Progenitor cell of endocrine pancreas (in vitro differentiated cells): Measurements from ENCODE around the gene TMEM120B. TPM values are rescaled to one million over a fixed set of nuclear protein-coding genes. Genes with fewer than 3 reads are reported as not detected.

Source experiments
- DNase-seq: peaks from one replicate; pipeline ENCODE4 v3.0.0; 2021; ENCODE audit warnings: low spot score; ENCODE audit not compliant: unreplicated experiment
- H3K27ac Mint-ChIP-seq: 2 replicates; pipeline ENCODE4 v1.8.0; 2021; ENCODE audit warnings: mild to moderate bottlenecking, moderate library complexity, mixed read lengths
- H3K27me3 Mint-ChIP-seq: 2 replicates; pipeline ENCODE4 v1.8.0; 2021; ENCODE audit warnings: mixed read lengths
- H3K36me3 Mint-ChIP-seq: 2 replicates; pipeline ENCODE4 v1.8.0; 2022; ENCODE audit warnings: mixed read lengths; ENCODE audit not compliant: insufficient read depth
- H3K4me1 Mint-ChIP-seq: 2 replicates; pipeline ENCODE4 v1.8.0; 2021; ENCODE audit warnings: low read depth, mixed read lengths
- H3K4me3 Mint-ChIP-seq: 2 replicates; pipeline ENCODE4 v1.8.0; 2021; ENCODE audit warnings: low read depth, mild to moderate bottlenecking, moderate library complexity, mixed read lengths
- H3K9me3 Mint-ChIP-seq: 2 replicates; pipeline ENCODE4 v1.8.0; 2021; ENCODE audit warnings: low read depth, mixed read lengths
- total RNA-seq: library from RNA; stranded (reverse); gene quantifications from 2 replicates; pipeline ENCODE4 v1.2.1, GENCODE V29; 2021
- TF ChIP-seq, protein P1 (sequence below): fragments of 200-600 bp; sonication (generic); IDR thresholded peaks from one replicate; pipeline ENCODE4 v1.5.0; 2021; ENCODE audit warnings: antibody characterized with exemption, mild to moderate bottlenecking; ENCODE audit not compliant: unreplicated experiment

TMEM120B gene
- total RNA-seq, 1 donor from 2014 or later: 16.1 TPM

DNA sequence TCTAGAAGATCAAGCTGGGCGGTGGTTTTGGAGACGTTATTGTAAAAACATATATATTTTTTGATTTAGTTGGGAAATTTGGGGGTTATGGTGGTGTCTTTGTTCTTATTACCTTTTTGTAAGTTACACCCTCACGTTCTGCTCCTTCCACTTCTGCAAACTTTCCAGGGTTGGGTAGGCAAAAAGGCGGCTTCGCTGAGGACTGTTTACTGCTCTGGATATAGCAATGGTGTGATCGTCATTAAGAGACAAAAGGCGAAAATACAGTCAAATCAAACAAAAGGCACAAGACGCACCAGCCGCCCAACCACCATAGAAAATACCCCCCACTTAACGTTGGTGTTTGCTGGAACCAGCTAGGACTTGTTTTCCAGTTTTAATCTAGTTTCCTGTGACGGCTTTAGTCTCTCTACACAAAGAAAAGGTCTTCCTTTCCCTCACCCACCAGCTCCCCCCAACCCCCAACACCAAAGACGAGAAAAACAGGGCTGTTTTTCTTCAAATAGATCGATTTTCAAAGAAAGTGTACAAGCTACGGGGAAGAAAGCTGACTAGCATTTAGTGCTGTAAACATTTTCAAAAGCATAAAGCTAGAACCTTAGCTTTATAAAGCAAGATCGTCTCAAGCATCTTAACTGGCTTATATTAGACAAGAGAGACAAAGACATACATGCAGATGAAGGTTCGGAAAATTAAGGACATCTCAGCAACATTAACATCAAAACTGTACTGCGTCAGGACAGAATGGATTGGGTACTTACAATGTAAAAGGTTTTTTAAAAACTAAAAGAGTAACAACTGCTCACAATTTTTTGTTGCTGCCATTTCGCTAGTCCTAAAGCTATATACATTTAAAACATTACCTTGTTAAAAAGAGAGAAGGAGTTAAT is 89.3 kb downstream of the TMEM120B start:
- no peaks in the 10 kb centered on the region for H3K9me3 Mint-ChIP-seq
- no peak for DNase-seq
- H3K27me3 Mint-ChIP-seq: no peaks in the 10 kb centered on the region
- H3K4me3 Mint-ChIP-seq: peak overlapping the region; percentile 90
- TF ChIP-seq, protein P1, sequence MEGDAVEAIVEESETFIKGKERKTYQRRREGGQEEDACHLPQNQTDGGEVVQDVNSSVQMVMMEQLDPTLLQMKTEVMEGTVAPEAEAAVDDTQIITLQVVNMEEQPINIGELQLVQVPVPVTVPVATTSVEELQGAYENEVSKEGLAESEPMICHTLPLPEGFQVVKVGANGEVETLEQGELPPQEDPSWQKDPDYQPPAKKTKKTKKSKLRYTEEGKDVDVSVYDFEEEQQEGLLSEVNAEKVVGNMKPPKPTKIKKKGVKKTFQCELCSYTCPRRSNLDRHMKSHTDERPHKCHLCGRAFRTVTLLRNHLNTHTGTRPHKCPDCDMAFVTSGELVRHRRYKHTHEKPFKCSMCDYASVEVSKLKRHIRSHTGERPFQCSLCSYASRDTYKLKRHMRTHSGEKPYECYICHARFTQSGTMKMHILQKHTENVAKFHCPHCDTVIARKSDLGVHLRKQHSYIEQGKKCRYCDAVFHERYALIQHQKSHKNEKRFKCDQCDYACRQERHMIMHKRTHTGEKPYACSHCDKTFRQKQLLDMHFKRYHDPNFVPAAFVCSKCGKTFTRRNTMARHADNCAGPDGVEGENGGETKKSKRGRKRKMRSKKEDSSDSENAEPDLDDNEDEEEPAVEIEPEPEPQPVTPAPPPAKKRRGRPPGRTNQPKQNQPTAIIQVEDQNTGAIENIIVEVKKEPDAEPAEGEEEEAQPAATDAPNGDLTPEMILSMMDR: no peak
- peaks cover 33% of the 10 kb centered on the region for H3K4me1 Mint-ChIP-seq
- H3K36me3 Mint-ChIP-seq: peaks cover 13% of the 10 kb centered on the region
- H3K27ac Mint-ChIP-seq: peak overlapping the region; percentile 99

DNA sequence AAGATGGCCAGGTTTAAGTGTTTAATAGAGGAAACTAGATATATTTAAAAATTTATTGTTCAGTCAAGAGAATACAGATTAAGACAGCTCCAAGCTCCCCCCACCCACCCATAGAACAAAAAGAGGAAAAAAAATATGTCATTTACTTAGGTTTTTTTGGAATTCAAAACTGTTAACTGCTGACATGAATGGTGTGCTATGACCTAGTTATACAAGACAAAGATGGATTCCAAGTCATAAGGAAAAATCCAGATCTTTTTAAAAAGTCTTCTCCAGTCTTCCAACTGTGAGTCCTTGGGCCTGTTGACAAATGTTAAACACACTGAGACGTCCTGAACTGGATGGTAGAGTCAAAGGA is 89.9 kb downstream of the TMEM120B start:
- Mint-ChIP-seq H3K27ac (peak overlapping the region; percentile 99), H3K36me3 (peaks cover 12% of the 10 kb centered on the region), H3K4me1 (peaks cover 32% of the 10 kb centered on the region), H3K4me3 (peak overlapping the region; percentile 90), H3K27me3 (no peaks in the 10 kb centered on the region), H3K9me3 (no peaks in the 10 kb centered on the region)
- DNase-seq: no peak
- TF ChIP-seq, protein P1: no peak

DNA sequence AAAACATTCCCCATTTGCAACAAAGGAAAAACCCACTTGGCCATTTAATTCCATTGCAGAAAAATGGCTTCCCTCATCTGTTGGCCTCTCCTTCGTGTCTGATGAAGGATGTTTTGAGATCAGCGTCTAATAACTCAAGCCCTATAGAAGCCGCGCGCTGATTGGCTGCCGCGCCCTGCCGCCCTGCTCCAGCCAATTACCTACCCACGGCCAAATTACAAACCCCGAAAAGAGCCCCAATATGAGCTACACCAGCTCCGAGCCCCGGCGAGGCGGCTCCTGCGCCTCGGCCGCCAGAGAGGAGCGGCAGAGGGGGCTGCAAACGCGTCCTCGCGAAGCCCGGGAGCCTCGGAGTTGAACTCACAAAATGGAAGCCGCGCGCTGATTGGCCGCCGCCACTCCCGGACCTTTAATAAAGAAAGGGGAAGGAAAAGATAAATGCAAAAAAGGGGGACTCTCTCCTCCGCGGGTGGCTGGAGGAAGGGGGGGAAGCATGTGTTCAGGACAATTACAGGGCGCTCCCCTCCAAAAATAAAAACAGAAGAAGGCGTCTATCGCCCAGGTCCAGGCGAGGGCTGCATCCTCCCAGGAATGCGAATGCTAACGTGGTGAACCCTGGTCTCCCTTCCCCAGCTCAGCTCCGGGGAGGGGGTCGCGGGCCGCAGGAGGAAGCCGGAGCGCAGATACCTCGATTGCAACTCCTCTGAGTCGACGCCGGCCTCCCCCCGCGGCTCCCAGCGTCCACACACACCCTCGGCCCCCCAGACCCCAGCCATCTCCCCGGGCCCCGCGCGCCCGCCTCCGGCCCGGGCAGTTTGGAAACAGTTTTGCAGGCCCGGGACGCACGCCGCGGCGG is 90.5 kb downstream of the TMEM120B start:
- Mint-ChIP-seq H3K27me3 (no peaks in the 10 kb centered on the region), H3K4me1 (peaks cover 29% of the 10 kb centered on the region), H3K36me3 (peaks cover 11% of the 10 kb centered on the region), H3K9me3 (no peaks in the 10 kb centered on the region), H3K27ac (peak overlapping the region; percentile 99), H3K4me3 (peak overlapping the region; percentile 90)
- DNase-seq: peak; percentile 78
- TF ChIP-seq, protein P1: no peak

DNA sequence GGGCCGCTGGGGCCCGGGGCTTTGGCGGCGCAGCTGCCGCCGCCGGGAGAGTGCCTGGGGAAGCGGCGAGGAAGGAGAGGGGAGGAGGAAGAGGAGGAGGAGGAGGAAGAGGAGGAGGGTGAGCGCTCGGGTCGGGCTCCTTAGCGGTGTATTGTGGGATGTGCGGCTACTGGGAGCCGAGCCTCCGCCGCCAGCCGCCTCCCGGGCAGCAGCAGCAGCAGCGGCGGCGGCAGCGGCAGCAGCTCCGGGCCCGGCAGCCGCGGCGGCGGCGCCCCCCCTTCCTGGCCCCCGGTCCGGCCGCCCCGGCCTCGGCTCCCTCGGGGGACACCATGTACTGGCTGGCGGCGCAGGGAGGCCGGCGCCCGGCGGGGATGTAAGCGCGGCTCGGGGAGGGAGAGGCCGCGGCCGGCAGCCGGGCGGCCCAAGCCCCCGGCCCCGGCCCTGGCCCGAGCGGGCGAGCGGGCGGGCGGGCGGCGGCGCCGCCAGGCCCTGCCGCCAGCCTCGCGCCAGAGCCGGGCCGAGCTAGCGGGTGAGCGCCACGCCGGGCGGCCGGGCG is 91.4 kb downstream of the TMEM120B start, which contains the start of gene SETD1B:
SETD1B (plus strand) TSS at position 149 of the 556 bp plus-strand sequence. CDS start 729 bp downstream, outside the sequence.
- TF ChIP-seq, protein P1: no peak
- H3K4me3 Mint-ChIP-seq: peak within 1 kb of the TSS; percentile 90

More for the DNA sequence above, 91.4 kb downstream of the TMEM120B start, which contains the start of gene SETD1B:
- no peak for DNase-seq
- Mint-ChIP-seq H3K36me3 (peaks cover 10% of the 10 kb centered on the region), H3K9me3 (no peaks in the 10 kb centered on the region), H3K4me1 (peaks cover 20% of the 10 kb centered on the region), H3K27ac (peak within 1 kb of the TSS; percentile 99), H3K27me3 (no peaks in the 10 kb centered on the region)
